Cardiac muscle cell (in vitro differentiated cells and primary cell): Measurements from ENCODE around the gene IL1RAPL1. TPM values are rescaled to one million over a fixed set of nuclear protein-coding genes. Genes with fewer than 3 reads are reported as not detected.
A peak's percentile ranks its signal among the peaks of the same experiment; 100 is the strongest.

Experiments used
- DNase-seq, 2 donors: peaks; one replicate each; pipeline versions ENCODE4 v3.0.0 to v3.0.0-alpha.2; 2010 to 2017; ENCODE audit warnings: low read depth in 1 of 2, low spot score in 1 of 2
- H3K27ac ChIP-seq: fragments of 200-600 bp; sonication (generic); 2 replicates; pipeline ENCODE4 v1.5.1; 2016
- H3K27me3 ChIP-seq: fragments of 200-600 bp; sonication (generic); 2 replicates; pipeline ENCODE4 v1.6.0; 2016; ENCODE audit warnings: control low read depth
- H3K36me3 ChIP-seq: fragments of 200-600 bp; sonication (generic); 2 replicates; pipeline ENCODE4 v1.5.1; 2016; ENCODE audit warnings: control low read depth
- H3K4me1 ChIP-seq: fragments of 200-600 bp; sonication (generic); 2 replicates; pipeline ENCODE4 v1.8.1; 2017; ENCODE audit warnings: low read depth, mild to moderate bottlenecking, mixed run types
- H3K4me3 ChIP-seq: fragments of 200-600 bp; sonication (generic); 2 replicates; pipeline ENCODE4 v1.5.1; 2016; ENCODE audit warnings: mild to moderate bottlenecking
- H3K9me3 ChIP-seq: fragments of 200-600 bp; sonication (generic); 2 replicates; pipeline ENCODE4 v1.5.1; 2017; ENCODE audit warnings: low read depth, mild to moderate bottlenecking, control low read depth
- polyA plus RNA-seq: library from polyadenylated mRNA; unstranded; fragments of >200 nt; fragmentation: Nextera tagmentation; extraction: Ambion mirVana; gene quantifications from 2 replicates; pipeline ENCODE4 v1.2.1, GENCODE V29; 2016
- total RNA-seq: library from RNA; depleted of rRNA; stranded (reverse); fragments of >200 nt; gene quantifications from 2 replicates; pipeline ENCODE4 v1.2.3, GENCODE V29; 2016
- TF ChIP-seq, protein P1 (sequence below): IDR thresholded peaks from 2 replicates; pipeline ENCODE4 v1.5.1; 2012; ENCODE audit warnings: low read depth, mild to moderate bottlenecking, low read length

IL1RAPL1 gene
- total and polyA plus RNA-seq, 2 experiments from 2014 or later = 3.2 to 4.2 TPM

- DNase-seq = no peak
Observed at GRCh38 chrX:28625223-28625622, 38.0 kb downstream of the IL1RAPL1 start.

DNA sequence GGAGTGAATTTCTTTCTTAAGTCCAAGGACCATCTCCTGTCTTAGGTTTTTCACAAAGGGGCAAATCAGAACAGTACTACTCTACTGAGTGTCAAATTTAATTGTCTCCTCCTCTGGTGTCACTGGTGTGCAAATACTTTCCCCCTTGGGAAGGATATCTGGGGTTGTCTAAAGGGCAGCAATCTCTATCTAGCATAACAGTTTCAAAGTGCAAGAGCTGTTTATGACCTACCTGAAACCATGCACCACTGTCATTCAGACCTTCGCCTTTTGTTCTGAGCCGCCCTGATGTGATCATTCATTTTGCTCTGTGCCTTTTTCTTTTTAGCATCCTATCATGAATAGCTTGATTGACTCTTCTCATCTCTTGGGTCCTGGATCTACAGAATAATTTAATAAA, 39.3 kb downstream of the IL1RAPL1 start:
- H3K36me3 ChIP-seq = no peaks in the 10 kb centered on the region
- H3K4me3 ChIP-seq = no peak overlapping the region
- H3K27me3 ChIP-seq = no peaks in the 10 kb centered on the region
- peaks cover 73% of the 10 kb centered on the region for H3K4me1 ChIP-seq
- H3K27ac ChIP-seq = peak overlapping the region; percentile 63
- no peaks in the 10 kb centered on the region for H3K9me3 ChIP-seq
- TF ChIP-seq, protein P1, sequence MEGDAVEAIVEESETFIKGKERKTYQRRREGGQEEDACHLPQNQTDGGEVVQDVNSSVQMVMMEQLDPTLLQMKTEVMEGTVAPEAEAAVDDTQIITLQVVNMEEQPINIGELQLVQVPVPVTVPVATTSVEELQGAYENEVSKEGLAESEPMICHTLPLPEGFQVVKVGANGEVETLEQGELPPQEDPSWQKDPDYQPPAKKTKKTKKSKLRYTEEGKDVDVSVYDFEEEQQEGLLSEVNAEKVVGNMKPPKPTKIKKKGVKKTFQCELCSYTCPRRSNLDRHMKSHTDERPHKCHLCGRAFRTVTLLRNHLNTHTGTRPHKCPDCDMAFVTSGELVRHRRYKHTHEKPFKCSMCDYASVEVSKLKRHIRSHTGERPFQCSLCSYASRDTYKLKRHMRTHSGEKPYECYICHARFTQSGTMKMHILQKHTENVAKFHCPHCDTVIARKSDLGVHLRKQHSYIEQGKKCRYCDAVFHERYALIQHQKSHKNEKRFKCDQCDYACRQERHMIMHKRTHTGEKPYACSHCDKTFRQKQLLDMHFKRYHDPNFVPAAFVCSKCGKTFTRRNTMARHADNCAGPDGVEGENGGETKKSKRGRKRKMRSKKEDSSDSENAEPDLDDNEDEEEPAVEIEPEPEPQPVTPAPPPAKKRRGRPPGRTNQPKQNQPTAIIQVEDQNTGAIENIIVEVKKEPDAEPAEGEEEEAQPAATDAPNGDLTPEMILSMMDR = no peak
- DNase-seq = no peak

More at GRCh38 chrX:28625223-28625622, 38.0 kb downstream of the IL1RAPL1 start:
- no peak overlapping the region for H3K4me3 ChIP-seq
- TF ChIP-seq, protein P1 = no peak
- no peaks in the 10 kb centered on the region for H3K9me3 ChIP-seq
- H3K36me3 ChIP-seq = no peaks in the 10 kb centered on the region
- H3K4me1 ChIP-seq = peaks cover 68% of the 10 kb centered on the region
- H3K27ac ChIP-seq = peak overlapping the region; percentile 87
- no peaks in the 10 kb centered on the region for H3K27me3 ChIP-seq

- DNase-seq = peak in 1 of 2 donors; percentile 46
- no peaks in the 10 kb centered on the region for H3K27me3 ChIP-seq
- H3K27ac ChIP-seq = peak overlapping the region; percentile 63
- H3K9me3 ChIP-seq = no peaks in the 10 kb centered on the region
- no peaks in the 10 kb centered on the region for H3K36me3 ChIP-seq
- H3K4me1 ChIP-seq = peaks cover 72% of the 10 kb centered on the region
- TF ChIP-seq, protein P1 = no peak
- no peak overlapping the region for H3K4me3 ChIP-seq
Observed at GRCh38 chrX:28628120-28628519, 40.9 kb downstream of the IL1RAPL1 start.

DNA sequence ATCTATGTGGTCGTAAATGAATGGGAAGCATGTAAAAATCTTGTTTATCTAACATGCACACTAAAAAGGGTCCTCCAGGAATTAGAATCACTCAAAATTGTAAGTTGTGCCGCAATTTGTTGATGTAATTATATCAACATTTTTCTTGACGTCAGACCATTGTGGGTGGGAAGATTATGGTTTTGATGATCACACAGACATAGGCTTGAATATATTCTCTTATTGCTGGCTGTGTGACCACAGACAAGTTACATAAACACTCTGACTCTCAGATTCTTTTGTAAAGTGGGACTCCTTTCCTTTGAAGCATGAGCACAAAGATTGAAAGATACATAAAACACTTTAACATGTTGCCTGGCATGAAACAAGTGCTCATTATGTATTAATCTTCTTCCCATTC, 51.5 kb downstream of the IL1RAPL1 start:
- Histone ChIP-seq H3K27me3 (no peaks in the 10 kb centered on the region), H3K4me3 (no peak overlapping the region), H3K9me3 (no peaks in the 10 kb centered on the region), H3K36me3 (no peaks in the 10 kb centered on the region), H3K27ac (no peak overlapping the region), H3K4me1 (no peaks in the 10 kb centered on the region)
- TF ChIP-seq, protein P1 = no peak
- DNase-seq = no peak

- H3K4me1 ChIP-seq = no peaks in the 10 kb centered on the region
- H3K27me3 ChIP-seq = no peaks in the 10 kb centered on the region
- DNase-seq = no peak
- H3K4me3 ChIP-seq = no peak overlapping the region
- no peak overlapping the region for H3K27ac ChIP-seq
- H3K36me3 ChIP-seq = no peaks in the 10 kb centered on the region
- no peaks in the 10 kb centered on the region for H3K9me3 ChIP-seq
- TF ChIP-seq, protein P1 = no peak
Observed at GRCh38 chrX:28639451-28639850, 52.2 kb downstream of the IL1RAPL1 start.

DNA sequence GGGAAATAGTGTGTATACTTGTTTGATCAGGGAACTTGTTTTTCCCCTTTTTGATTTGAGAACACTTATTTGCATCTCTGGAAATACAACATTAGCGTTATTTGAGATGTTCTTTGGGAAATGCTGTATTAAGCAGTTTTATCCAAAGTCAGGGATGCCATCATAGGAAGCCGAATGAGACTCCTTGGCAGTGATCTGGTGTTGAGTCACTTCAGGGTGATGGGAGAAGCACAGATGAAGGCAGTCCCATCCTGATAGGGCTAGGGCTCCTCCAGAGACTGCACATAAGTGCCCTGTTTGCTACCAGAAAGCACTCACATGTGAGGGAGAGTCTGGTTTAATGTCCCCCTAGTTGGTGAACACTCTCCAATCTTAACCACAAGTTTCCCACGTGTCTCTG, 62.3 kb downstream of the IL1RAPL1 start:
- no peak for DNase-seq
- H3K4me1 ChIP-seq = no peaks in the 10 kb centered on the region
- no peaks in the 10 kb centered on the region for H3K36me3 ChIP-seq
- H3K9me3 ChIP-seq = no peaks in the 10 kb centered on the region
- no peaks in the 10 kb centered on the region for H3K27me3 ChIP-seq
- TF ChIP-seq, protein P1 = no peak
- no peak overlapping the region for H3K4me3 ChIP-seq
- H3K27ac ChIP-seq = no peak overlapping the region
